SK-N-SH treated with all-trans-retinoic acid at 6 μM for 48 hours (cell line): ENCODE data around the gene TMEM138.

ENCODE experiments used
- ATAC-seq: fragments of 200-7000 bp; cut with Tn5 transposase; 3 replicates; pipeline ENCODE4 v1.9.1; 2020; ENCODE audit warnings: mild to moderate bottlenecking, moderate library complexity
- ARNTL ChIP-seq: fragments of 450-650 bp; formaldehyde crosslinking; IDR thresholded peaks from 2 replicates; pipeline ENCODE4 v1.5.0; 2020; ENCODE audit warnings: low read depth, mild to moderate bottlenecking, moderate library complexity, borderline replicate concordance
- BACH2 ChIP-seq: fragments of 250-450 bp; sonication (Bioruptor Pico); IDR thresholded peaks from 2 replicates; pipeline ENCODE4 v1.9.0; 2021; ENCODE audit warnings: mild to moderate bottlenecking, borderline replicate concordance
- CREB5 ChIP-seq: fragments of 250-450 bp; sonication (Bioruptor Pico); IDR thresholded peaks from 2 replicates; pipeline ENCODE4 v1.5.1; 2020; ENCODE audit warnings: low read depth, mild to moderate bottlenecking, moderate library complexity
- CSDC2 ChIP-seq: fragments of 250-450 bp; sonication (Bioruptor Pico); IDR thresholded peaks from 2 replicates; pipeline ENCODE4 v1.5.0; 2020; ENCODE audit warnings: mild to moderate bottlenecking, moderate library complexity
- CSRNP3 ChIP-seq: fragments of 250-450 bp; sonication (Bioruptor Pico); IDR thresholded peaks from 2 replicates; pipeline ENCODE4 v1.5.1; 2021; ENCODE audit warnings: mild to moderate bottlenecking, moderate library complexity
- ESRRG ChIP-seq: fragments of 250-450 bp; sonication (Bioruptor Pico); IDR thresholded peaks from 2 replicates; pipeline ENCODE4 v1.6.1; 2021; ENCODE audit warnings: mild to moderate bottlenecking
- GLIS3 ChIP-seq: fragments of 250-450 bp; sonication (Bioruptor Pico); IDR thresholded peaks from 2 replicates; pipeline ENCODE4 v1.5.0; 2020; ENCODE audit warnings: mild to moderate bottlenecking, moderate library complexity
- ISL1 ChIP-seq: fragments of 250-450 bp; sonication (Bioruptor Pico); IDR thresholded peaks from 2 replicates; pipeline ENCODE4 v2.1.2; 2022; ENCODE audit warnings: mild to moderate bottlenecking, moderate library complexity
- OSR1 ChIP-seq: fragments of 250-450 bp; sonication (Bioruptor Pico); IDR thresholded peaks from 2 replicates; pipeline ENCODE4 v1.8.0; 2022; ENCODE audit warnings: moderate library complexity, mild to moderate bottlenecking, inconsistent platforms
- POU6F1 ChIP-seq: fragments of 250-450 bp; sonication (Bioruptor Pico); IDR thresholded peaks from 2 replicates; pipeline ENCODE4 v1.8.0; 2021; ENCODE audit warnings: low read depth, mild to moderate bottlenecking, moderate library complexity, borderline replicate concordance
- PPARA ChIP-seq: fragments of 250-450 bp; sonication (Bioruptor Pico); IDR thresholded peaks from 2 replicates; pipeline ENCODE4 v1.5.0; 2020; ENCODE audit warnings: mild to moderate bottlenecking, borderline replicate concordance
- RARB ChIP-seq: fragments of 250-450 bp; sonication (Bioruptor Pico); IDR thresholded peaks from 2 replicates; pipeline ENCODE4 v1.8.0; 2021; ENCODE audit warnings: mild to moderate bottlenecking, moderate library complexity
- SNAI2 ChIP-seq: fragments of 250-450 bp; sonication (Bioruptor Pico); IDR thresholded peaks from 2 replicates; pipeline ENCODE4 v1.5.0; 2020; ENCODE audit warnings: mild to moderate bottlenecking, moderate library complexity
- TSHZ2 ChIP-seq: fragments of 250-450 bp; sonication (Bioruptor Pico); IDR thresholded peaks from 2 replicates; pipeline ENCODE4 v1.5.0; 2020; ENCODE audit warnings: mild to moderate bottlenecking, moderate library complexity
- ZC3H10 ChIP-seq: fragments of 250-450 bp; sonication (Bioruptor Pico); IDR thresholded peaks from 2 replicates; pipeline ENCODE4 v1.5.1; 2021; ENCODE audit warnings: mild to moderate bottlenecking, moderate library complexity
- ZFP3 ChIP-seq: fragments of 250-450 bp; sonication (Bioruptor Pico); IDR thresholded peaks from 2 replicates; pipeline ENCODE4 v1.5.0; 2020; ENCODE audit warnings: mild to moderate bottlenecking, moderate library complexity
- ZFP30 ChIP-seq: fragments of 450-650 bp; formaldehyde crosslinking; IDR thresholded peaks from 2 replicates; pipeline ENCODE4 v1.5.0; 2022; ENCODE audit warnings: mild to moderate bottlenecking, moderate library complexity
- ZNF565 ChIP-seq: fragments of 450-650 bp; formaldehyde crosslinking; conservative IDR thresholded peaks from 2 replicates; pipeline ENCODE4 v1.5.0; 2020; ENCODE audit warnings: low read depth, mild to moderate bottlenecking, moderate library complexity
- ZNF70 ChIP-seq: fragments of 450-650 bp; formaldehyde crosslinking; IDR thresholded peaks from 2 replicates; pipeline ENCODE4 v1.5.0; 2020; ENCODE audit warnings: mild to moderate bottlenecking, moderate library complexity
- ZNF8 ChIP-seq: fragments of 450-650 bp; formaldehyde crosslinking; IDR thresholded peaks from 2 replicates; pipeline ENCODE4 v1.5.0; 2020; ENCODE audit warnings: mild to moderate bottlenecking, moderate library complexity

TMEM138 gene

GRCh38 chr11:61403658-61404057 lies 41.5 kb downstream of the TMEM138 start (continued):
- no peak for TF ChIP-seq POU6F1
- no peak for TF ChIP-seq ZNF565 (CRISPR knock-in tag)
- no peak for TF ChIP-seq ZFP3 (CRISPR knock-in tag)
- TF ChIP-seq PPARA = no peak
- TF ChIP-seq CSRNP3 = no peak
- TF ChIP-seq ARNTL (CRISPR knock-in tag) = no peak
- TF ChIP-seq ZNF70 (CRISPR knock-in tag) = no peak
- TF ChIP-seq, all 23 proteins: peak for 0

- TF ChIP-seq ZNF8 (CRISPR knock-in tag) (no peak), BACH2 (CRISPR knock-in tag) (no peak), POU6F1 (no peak), SNAI2 (CRISPR knock-in tag) (no peak), RARB (CRISPR knock-in tag) (no peak), TSHZ2 (CRISPR knock-in tag) (no peak), ISL1 (CRISPR knock-in tag) (no peak), CSDC2 (no peak), CSRNP3 (no peak), ESRRG (CRISPR knock-in tag) (no peak), GLIS3 (CRISPR knock-in tag) (no peak), OSR1 (CRISPR knock-in tag) (no peak), ZFP30 (no peak), ZNF565 (CRISPR knock-in tag) (no peak)
- TF ChIP-seq, all 23 proteins: peak for 0
- no peak for ATAC-seq
These were observed 41.9 kb downstream of the TMEM138 start for GRCh38 chr11:61404103-61404502.

GRCh38 chr11:61404641-61405040 lies 42.5 kb downstream of the TMEM138 start:
- no peak for ATAC-seq
- TF ChIP-seq CSRNP3 (no peak), ZFP30 (no peak), CREB5 (CRISPR knock-in tag) (no peak), RARB (CRISPR knock-in tag) (no peak), ESRRG (CRISPR knock-in tag) (no peak), BACH2 (CRISPR knock-in tag) (no peak), ZC3H10 (no peak), OSR1 (CRISPR knock-in tag) (no peak), TSHZ2 (CRISPR knock-in tag) (no peak)
